H9 (cell line): ENCODE measurements around the gene PDGFB. TPM values are rescaled to one million over a fixed set of nuclear protein-coding genes. Genes with fewer than 3 reads are reported as not detected.

Experiments used
- DNase-seq: peaks from one replicate; pipeline ENCODE4 v3.0.0-alpha.2; 2017
- H2AFZ ChIP-seq: one replicate; pipeline ENCODE4 v1.6.1; 2013; ENCODE audit warnings: mild to moderate bottlenecking, low read length, control low read depth, moderate library complexity
- H2AK5ac ChIP-seq: 2 replicates; pipeline ENCODE4 v1.6.1; 2013; ENCODE audit warnings: low read length, control low read depth, mixed read lengths; ENCODE audit not compliant: insufficient read length
- H2BK120ac ChIP-seq: one replicate; pipeline ENCODE4 v1.6.1; 2013; ENCODE audit warnings: low read depth, mild to moderate bottlenecking, low read length, control low read depth, inconsistent platforms; ENCODE audit not compliant: poor library complexity, severe bottlenecking
- H2BK12ac ChIP-seq: 2 replicates; pipeline ENCODE4 v1.6.1; 2013; ENCODE audit warnings: low read length, control low read depth, mixed read lengths, low read depth; ENCODE audit not compliant: insufficient read length
- H2BK15ac ChIP-seq: 2 replicates; pipeline ENCODE4 v1.6.1; 2013; ENCODE audit warnings: low read depth, low read length, control low read depth
- H2BK20ac ChIP-seq: one replicate; pipeline ENCODE4 v1.6.1; 2013; ENCODE audit warnings: low read depth, mild to moderate bottlenecking, low read length, control low read depth, inconsistent platforms; ENCODE audit not compliant: poor library complexity, severe bottlenecking
- H2BK5ac ChIP-seq: 2 replicates; pipeline ENCODE4 v1.6.1; 2013; ENCODE audit warnings: low read length, control low read depth, mixed read lengths; ENCODE audit not compliant: insufficient read length
- H3K14ac ChIP-seq: 2 replicates; pipeline ENCODE4 v1.6.1; 2013; ENCODE audit warnings: low read length, control low read depth; ENCODE audit not compliant: insufficient read depth
- H3K18ac ChIP-seq: 2 replicates; pipeline ENCODE4 v1.6.1; 2013; ENCODE audit warnings: low read depth, mild to moderate bottlenecking, mixed read lengths, low read length, control low read depth; ENCODE audit not compliant: insufficient read length
- H3K23ac ChIP-seq: 2 replicates; pipeline ENCODE4 v1.6.1; 2013; ENCODE audit warnings: low read length, control low read depth, mixed read lengths, low read depth; ENCODE audit not compliant: insufficient read length
- H3K23me2 ChIP-seq: 2 replicates; pipeline ENCODE4 v1.6.1; 2013; ENCODE audit warnings: low read depth, mild to moderate bottlenecking, mixed read lengths, low read length, control low read depth; ENCODE audit not compliant: insufficient read length, poor library complexity, severe bottlenecking
- H3K27ac ChIP-seq: 2 replicates; pipeline ENCODE4 v1.5.1; 2013; ENCODE audit warnings: low read length, control low read depth, mixed read lengths, low read depth; ENCODE audit not compliant: insufficient read length
- H3K27me3 ChIP-seq: 2 replicates; pipeline ENCODE4 v1.6.1; 2013; ENCODE audit warnings: low read length, control low read depth, inconsistent platforms; ENCODE audit not compliant: insufficient read depth
- H3K4ac ChIP-seq: 2 replicates; pipeline ENCODE4 v1.6.1; 2013; ENCODE audit warnings: low read depth, mild to moderate bottlenecking, control low read depth, inconsistent platforms, low read length, moderate library complexity
- H3K4me1 ChIP-seq: 2 replicates; pipeline ENCODE4 v1.6.1; 2013; ENCODE audit warnings: low read length, control low read depth, inconsistent platforms; ENCODE audit not compliant: insufficient read depth
- H3K4me2 ChIP-seq: 2 replicates; pipeline ENCODE4 v1.6.1; 2013; ENCODE audit warnings: low read length, control low read depth, mixed read lengths; ENCODE audit not compliant: insufficient read length, insufficient read depth
- H3K56ac ChIP-seq: 2 replicates; pipeline ENCODE4 v1.6.1; 2013; ENCODE audit warnings: low read depth, mild to moderate bottlenecking, mixed read lengths, low read length, control low read depth; ENCODE audit not compliant: insufficient read length
- H3K79me1 ChIP-seq: 2 replicates; pipeline ENCODE4 v1.6.1; 2013; ENCODE audit warnings: low read depth, mild to moderate bottlenecking, moderate library complexity, low read length, control low read depth, inconsistent platforms; ENCODE audit not compliant: insufficient read depth, poor library complexity, severe bottlenecking
- H3K79me2 ChIP-seq: 2 replicates; pipeline ENCODE4 v1.6.1; 2013; ENCODE audit warnings: low read length, control low read depth, inconsistent platforms; ENCODE audit not compliant: insufficient read depth
- H3K9ac ChIP-seq: 2 replicates; pipeline ENCODE4 v1.6.1; 2013; ENCODE audit warnings: low read length, control low read depth, mixed read lengths; ENCODE audit not compliant: insufficient read length; ENCODE audit errors: extremely low read depth
- H3K9me3 ChIP-seq: one replicate; pipeline ENCODE4 v1.6.1; 2013; ENCODE audit warnings: low read depth, low read length, inconsistent platforms; ENCODE audit not compliant: control insufficient read depth
- H3T11ph ChIP-seq: one replicate; pipeline ENCODE4 v1.6.1; 2013; ENCODE audit warnings: mild to moderate bottlenecking, low read length, control low read depth, inconsistent platforms
- H4K20me1 ChIP-seq: one replicate; pipeline ENCODE4 v1.6.1; 2013; ENCODE audit not compliant: control insufficient read depth, insufficient read length, insufficient read depth
- H4K5ac ChIP-seq: 2 replicates; pipeline ENCODE4 v1.6.1; 2013; ENCODE audit warnings: low read depth, mild to moderate bottlenecking, mixed read lengths, low read length, control low read depth; ENCODE audit not compliant: insufficient read length
- H4K8ac ChIP-seq: replicated peaks from 2 replicates; pipeline ENCODE4 v1.6.1; 2013; ENCODE audit warnings: low read length, control low read depth, mixed read lengths, low read depth; ENCODE audit not compliant: insufficient read length
- H4K91ac ChIP-seq: 2 replicates; pipeline ENCODE4 v1.6.1; 2013; ENCODE audit warnings: low read depth, mild to moderate bottlenecking, moderate library complexity, mixed read lengths, low read length, control low read depth; ENCODE audit not compliant: insufficient read length
- H3K27ac Mint-ChIP-seq, 3 experiments: 2 replicates in 2 of 3; 3 replicates in 1 of 3; pipeline ENCODE4 v1.8.0; 2020 to 2021; ENCODE audit warnings: mixed read lengths in 3 of 3, mild to moderate bottlenecking in 1 of 3, moderate library complexity in 1 of 3
- H3K27me3 Mint-ChIP-seq: 2 replicates; pipeline ENCODE4 v1.8.0; 2021; ENCODE audit warnings: low read depth, mild to moderate bottlenecking, moderate library complexity, mixed read lengths
- H3K36me3 Mint-ChIP-seq, 3 experiments: 2 replicates in 2 of 3; 3 replicates in 1 of 3; pipeline ENCODE4 v1.8.0; 2020 to 2021; ENCODE audit warnings: low read depth in 3 of 3, mixed read lengths in 3 of 3; ENCODE audit not compliant: insufficient read depth in 1 of 3
- H3K4me1 Mint-ChIP-seq, 2 experiments: 2 replicates each; pipeline ENCODE4 v1.8.0; 2020; ENCODE audit warnings: mixed read lengths in 2 of 2
- H3K4me3 Mint-ChIP-seq, 2 experiments: 2 replicates in 1 of 2; 3 replicates in 1 of 2; pipeline ENCODE4 v1.8.0; 2020 to 2021; ENCODE audit warnings: mild to moderate bottlenecking in 2 of 2, mixed read lengths in 2 of 2, moderate library complexity in 1 of 2
- H3K9me3 Mint-ChIP-seq, 2 experiments: 2 replicates in 1 of 2; 3 replicates in 1 of 2; pipeline ENCODE4 v1.8.0; 2020; ENCODE audit warnings: mild to moderate bottlenecking in 2 of 2, mixed read lengths in 2 of 2, moderate library complexity in 1 of 2
- whole genome bisulfite sequencing: extraction: QIAGEN DNeasy Blood & Tissue Kit; methylation state at CpG from one replicate; pipeline ENCODE4 v1.1.7; 2013; ENCODE audit warnings: missing lambda C conversion rate, low lambda C conversion rate, mixed read lengths; ENCODE audit not compliant: insufficient read length; ENCODE audit errors: extremely low coverage; 5-methylcytosine and 5-hydroxymethylcytosine counted together
- total RNA-seq: library from RNA; stranded (reverse); gene quantifications from 2 replicates; pipeline ENCODE4 v1.2.1, GENCODE V29; 2021
- TF ChIP-seq, protein P1 (sequence below): fragments of 200-600 bp; sonication (generic); conservative IDR thresholded peaks from 3 replicates; pipeline ENCODE4 v1.8.0; 2021; ENCODE audit warnings: antibody characterized with exemption, mild to moderate bottlenecking

PDGFB gene
- total RNA-seq, 1 experiment from 2014 or later = 6.1 TPM

DNA sequence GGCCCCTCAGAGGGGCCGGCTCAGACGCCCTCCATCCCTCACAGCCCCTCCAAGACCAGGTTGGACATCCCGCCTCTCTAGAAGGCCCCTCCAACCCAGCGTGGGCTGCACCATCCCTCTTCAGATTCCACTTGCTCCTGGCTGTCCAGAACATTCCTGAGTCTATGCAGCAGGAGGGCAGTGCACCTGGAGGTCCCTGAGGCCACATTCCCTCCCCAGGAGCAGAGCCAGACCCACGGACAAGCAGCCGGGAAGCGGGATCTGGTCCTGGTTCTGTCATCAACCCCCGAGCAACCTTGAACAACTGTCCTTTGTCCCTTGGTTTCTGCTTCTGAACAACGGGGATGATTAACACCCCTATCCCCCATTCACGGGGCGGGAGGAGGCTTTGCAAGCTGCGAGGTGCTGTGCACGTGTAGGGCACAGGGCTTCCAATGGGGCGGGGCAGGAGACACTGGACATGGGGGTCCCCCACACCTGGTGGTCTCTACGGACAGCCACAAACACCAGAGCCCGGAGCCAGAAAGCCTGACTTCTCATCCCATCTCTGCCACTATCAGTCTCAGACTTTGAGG is 13.2 kb upstream of the PDGFB start:
- no CpG with 5 or more reads among the region's 16 CpGs for WGBS
- H2BK12ac ChIP-seq = no peak overlapping the region
- no peaks in the 10 kb centered on the region for H4K20me1 ChIP-seq
- no peak overlapping the region for H3K9ac ChIP-seq
- no peak overlapping the region for H2BK120ac ChIP-seq
- H3K4me2 ChIP-seq = no peak overlapping the region
- H3K79me2 ChIP-seq = no peaks in the 10 kb centered on the region
- H3K27me3 ChIP-seq = no peaks in the 10 kb centered on the region
- H3K27ac ChIP-seq = no peak overlapping the region
- no peak overlapping the region for H2BK20ac ChIP-seq
- no peak for DNase-seq
- H3K4me1 Mint-ChIP-seq = peaks cover 11 to 22% of the 10 kb centered on the region in 2 experiments
- no peak overlapping the region for H3K14ac ChIP-seq
- H3K4ac ChIP-seq = no peak overlapping the region
- no peak overlapping the region for H2BK15ac ChIP-seq
- no peak overlapping the region for H3T11ph ChIP-seq
- H2BK5ac ChIP-seq = no peak overlapping the region
- peaks cover 22% of the 10 kb centered on the region for H3K27me3 Mint-ChIP-seq
- no peaks in the 10 kb centered on the region for H3K79me1 ChIP-seq
- no peak overlapping the region for H4K91ac ChIP-seq
- no peak overlapping the region for H4K5ac ChIP-seq
- H2AFZ ChIP-seq = no peak overlapping the region
- H3K27ac Mint-ChIP-seq = no peak overlapping the region
- peaks cover 4 to 11% of the 10 kb centered on the region in 2 experiments; a peak in 3 of 5 replicates for H3K9me3 Mint-ChIP-seq
- no peak overlapping the region for H3K18ac ChIP-seq
- no peak overlapping the region for H2AK5ac ChIP-seq
- H4K8ac ChIP-seq = no peak overlapping the region
- no peak overlapping the region for H3K56ac ChIP-seq
- TF ChIP-seq, protein P1, sequence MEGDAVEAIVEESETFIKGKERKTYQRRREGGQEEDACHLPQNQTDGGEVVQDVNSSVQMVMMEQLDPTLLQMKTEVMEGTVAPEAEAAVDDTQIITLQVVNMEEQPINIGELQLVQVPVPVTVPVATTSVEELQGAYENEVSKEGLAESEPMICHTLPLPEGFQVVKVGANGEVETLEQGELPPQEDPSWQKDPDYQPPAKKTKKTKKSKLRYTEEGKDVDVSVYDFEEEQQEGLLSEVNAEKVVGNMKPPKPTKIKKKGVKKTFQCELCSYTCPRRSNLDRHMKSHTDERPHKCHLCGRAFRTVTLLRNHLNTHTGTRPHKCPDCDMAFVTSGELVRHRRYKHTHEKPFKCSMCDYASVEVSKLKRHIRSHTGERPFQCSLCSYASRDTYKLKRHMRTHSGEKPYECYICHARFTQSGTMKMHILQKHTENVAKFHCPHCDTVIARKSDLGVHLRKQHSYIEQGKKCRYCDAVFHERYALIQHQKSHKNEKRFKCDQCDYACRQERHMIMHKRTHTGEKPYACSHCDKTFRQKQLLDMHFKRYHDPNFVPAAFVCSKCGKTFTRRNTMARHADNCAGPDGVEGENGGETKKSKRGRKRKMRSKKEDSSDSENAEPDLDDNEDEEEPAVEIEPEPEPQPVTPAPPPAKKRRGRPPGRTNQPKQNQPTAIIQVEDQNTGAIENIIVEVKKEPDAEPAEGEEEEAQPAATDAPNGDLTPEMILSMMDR = no peak
- no peak overlapping the region for H3K4me3 Mint-ChIP-seq
- no peaks in the 10 kb centered on the region for H3K9me3 ChIP-seq
- no peak overlapping the region for H3K23ac ChIP-seq
- H3K36me3 Mint-ChIP-seq = peaks cover 0 to 6% (median 0%) of the 10 kb centered on the region in 3 experiments; a peak in 1 of 7 replicates
- peaks cover 2% of the 10 kb centered on the region; the same call in 1 of the 2 replicates for H3K4me1 ChIP-seq
- no peaks in the 10 kb centered on the region for H3K23me2 ChIP-seq
